ENCODE results near the gene TTC21A.
"Not testable (repeated sequence)": the region's sequence is repeated elsewhere in the genome, so short reads cannot be mapped to it uniquely, and the experiment has no call there.

Gene TTC21A

DNA sequence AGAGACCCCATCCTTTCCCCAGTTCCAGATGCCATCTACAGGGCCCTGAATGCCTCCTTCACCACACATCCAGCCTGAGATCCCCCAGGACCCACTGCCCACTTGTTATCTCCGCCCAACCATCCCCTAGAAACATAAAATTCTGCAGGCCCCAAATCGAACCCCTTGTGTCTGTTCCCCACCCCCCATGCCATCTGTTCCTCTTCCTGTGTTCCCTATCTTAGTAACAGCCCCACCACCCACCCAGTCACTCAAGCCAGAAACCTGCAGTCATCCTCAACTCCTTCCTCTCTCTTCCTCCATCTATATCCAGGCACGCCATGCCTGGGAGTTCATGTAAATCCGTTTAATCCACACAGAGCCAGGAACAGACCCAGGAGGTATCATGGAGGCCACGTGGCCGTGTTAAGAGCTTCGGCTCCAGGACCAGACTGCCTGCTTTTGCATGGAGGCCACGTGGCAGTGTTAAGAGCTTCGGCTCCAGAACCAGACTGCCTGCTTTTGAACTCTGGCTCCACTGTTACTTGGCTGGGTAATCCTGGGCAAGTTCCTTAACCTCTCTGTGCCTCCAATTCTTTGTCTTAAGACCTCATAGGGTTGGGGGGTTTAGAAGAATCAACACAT lies 41.1 kb downstream of the TTC21A start:
- no peak for DNase-seq (ENCODE audit: insufficient read length, low spot score)
- FAIRE-seq = no peak

DNA sequence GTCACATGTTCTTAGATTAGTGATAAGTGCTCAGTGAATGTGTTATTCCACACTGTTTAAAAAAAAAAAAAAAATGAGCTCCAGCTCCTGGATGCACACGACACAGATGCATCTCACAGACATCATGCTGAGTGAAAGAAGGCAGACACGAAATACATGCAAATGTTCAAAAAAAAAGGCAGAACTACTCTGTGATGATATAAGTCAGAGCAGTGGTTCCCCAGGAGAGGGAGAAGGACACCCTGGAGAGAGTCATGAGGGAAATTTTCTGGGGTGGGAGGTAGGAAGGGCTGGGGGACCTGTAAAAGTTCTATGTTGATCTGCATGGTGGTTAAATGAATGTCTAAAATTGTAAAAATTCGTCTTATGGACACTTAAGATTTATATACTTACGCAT lies 41.6 kb downstream of the TTC21A start:
- DNase-seq (ENCODE audit: insufficient read length, low spot score) (no peak), FAIRE-seq (no peak)

DNA sequence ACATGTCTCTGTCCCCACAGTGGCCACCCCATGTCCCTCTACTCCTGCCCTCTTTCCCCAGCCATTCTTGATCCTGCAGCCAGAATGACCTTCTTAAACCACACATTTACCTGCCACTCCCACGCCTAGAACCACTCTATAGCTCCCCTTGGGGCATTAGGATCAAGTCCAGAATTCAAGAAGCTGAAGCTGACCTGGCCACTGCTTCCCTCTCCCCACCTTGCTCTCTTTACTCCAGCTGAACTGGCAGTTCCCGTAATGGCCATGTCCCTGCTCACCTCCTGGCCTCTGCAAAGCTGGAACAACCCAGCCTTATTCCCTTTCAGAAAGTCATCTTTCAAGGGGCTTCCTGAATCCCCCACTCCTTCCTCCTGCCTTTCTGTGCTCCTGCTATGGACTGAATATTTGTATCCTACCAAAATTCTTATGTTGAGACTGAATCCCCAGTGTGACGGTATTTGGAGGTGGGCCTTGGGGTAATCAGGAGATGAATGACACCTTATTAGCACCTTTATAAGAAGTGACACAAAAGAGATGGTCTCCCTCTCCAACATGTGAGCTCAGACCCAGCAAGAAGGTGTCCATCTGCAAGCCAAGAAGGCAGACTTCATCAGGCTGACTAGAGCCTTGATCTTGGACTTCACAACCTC lies 42.1 kb downstream of the TTC21A start:
- DNase-seq (ENCODE audit: insufficient read length, low spot score) (no peak), FAIRE-seq (no peak)

DNA sequence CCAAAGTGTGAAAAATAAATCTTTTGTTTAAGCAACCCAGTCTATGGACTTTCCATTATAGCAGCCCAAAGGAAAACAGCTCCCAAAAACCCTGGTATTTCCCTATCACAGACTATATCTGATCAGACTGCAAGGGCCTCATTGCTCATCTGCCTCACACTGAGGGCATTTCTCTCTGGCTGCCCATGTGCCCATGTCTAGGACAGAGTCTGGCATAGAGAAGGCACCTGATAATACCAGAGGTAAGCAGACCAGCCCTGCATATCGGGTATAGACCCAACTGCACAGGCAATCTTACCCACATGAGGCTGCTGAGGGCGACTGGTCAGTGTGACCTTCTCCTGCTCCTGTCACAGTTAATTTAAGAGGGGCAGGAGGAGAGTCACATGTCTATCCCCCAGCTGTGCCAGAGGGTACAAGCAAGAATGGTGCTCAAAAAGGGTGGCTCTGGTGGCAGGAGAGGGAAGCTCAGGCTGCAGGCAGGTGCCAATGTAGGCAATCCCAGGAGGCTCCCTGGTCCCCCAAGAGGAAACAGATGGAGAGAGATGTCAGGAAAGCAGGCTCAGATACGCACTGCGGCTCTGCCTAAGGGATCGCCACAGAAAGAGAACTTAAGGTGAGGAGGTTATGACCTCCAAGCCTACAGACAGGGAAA lies 42.8 kb downstream of the TTC21A start:
- DNase-seq (ENCODE audit: insufficient read length, low spot score) = no peak

DNA sequence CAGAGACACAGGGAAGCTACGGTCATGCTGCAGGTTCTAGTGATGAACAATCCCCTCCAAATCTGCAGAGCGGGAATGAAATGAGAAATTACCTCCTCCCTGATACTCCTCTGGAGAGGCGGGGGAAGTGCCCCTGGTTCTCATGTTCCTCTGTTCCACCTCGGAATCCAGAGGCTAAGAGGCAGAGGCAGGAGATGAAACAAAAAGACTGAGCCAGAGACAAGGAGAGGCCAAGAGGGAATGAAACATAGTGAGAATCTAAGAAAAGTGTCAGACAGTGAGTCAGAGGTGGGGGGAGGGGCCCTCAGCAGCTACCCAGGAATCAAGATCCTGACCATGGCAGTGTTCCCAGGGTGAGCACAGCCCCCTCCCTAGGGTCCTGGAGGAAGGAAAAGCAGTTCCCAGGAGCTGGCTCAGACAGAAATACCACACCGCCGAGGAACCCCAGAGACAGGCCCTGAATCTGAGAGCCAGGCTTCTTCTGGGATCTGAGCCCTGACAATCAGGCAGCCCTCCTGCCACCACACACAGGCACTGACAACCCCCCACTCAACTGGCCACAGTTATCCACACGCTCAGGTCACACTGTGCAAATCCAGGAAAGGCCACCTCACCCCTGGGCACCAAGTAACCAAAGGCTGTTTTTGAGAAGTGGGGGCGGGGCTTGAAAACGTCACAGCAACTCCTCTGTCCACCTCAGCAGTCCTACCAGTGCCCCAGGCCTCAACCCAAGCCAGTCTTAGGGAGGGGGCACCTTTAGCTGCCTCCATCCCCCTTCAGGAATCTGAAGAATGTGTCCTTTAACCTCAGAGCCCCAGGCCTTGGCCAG lies 43.5 kb downstream of the TTC21A start:
- peak; percentile 73 for DNase-seq (ENCODE audit: insufficient read length, low spot score)

More for the DNA sequence above, 42.8 kb downstream of the TTC21A start:
- no peak for FAIRE-seq

GRCh38 chr3:39153977-39154279 lies 46.4 kb downstream of the TTC21A start:
- FAIRE-seq (no peak), DNase-seq (ENCODE audit: insufficient read length, low spot score) (no peak)

More for the DNA sequence above, 43.5 kb downstream of the TTC21A start:
- FAIRE-seq = no peak

DNA sequence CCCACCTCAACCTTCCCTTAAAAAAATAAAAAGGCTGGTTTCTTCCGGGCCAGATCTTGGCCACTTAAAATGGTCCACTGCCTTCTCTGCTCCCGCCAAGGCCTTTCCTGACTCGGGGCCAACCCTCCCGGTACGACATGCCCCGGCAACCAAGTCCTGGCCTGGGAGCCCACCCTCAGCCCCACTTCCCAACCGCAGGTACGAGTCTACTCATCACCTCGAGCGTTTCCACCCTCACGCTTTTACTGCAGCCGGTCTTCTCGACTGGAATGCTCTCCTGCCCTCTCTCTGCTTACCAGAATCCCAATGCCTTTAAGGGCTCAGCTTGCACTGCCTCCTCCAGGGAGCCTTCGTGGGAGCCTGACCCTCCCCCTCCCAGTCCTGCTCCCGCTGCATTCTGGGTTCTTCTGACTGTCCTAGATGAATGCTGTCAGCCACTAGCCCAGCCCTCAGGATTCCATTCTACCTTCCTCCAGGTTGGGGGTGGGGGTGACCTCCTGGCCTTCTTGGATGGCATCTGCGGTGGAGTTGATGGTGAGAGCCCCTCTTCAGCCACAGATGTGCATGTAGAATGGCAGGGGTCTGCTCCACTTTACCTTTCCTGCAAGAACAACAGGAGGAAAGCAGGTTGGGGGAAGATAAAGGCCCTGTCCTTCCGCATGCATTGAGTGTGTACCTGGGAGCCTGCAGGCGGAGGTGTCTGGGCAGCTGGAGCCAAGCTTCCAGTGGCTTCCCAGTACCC lies 47.0 kb downstream of the TTC21A start:
- FAIRE-seq (no peak), DNase-seq (ENCODE audit: insufficient read length, low spot score) (no peak)

- FAIRE-seq (no peak), DNase-seq (ENCODE audit: insufficient read length, low spot score) (no peak)
These were observed 48.9 kb downstream of the TTC21A start for GRCh38 chr3:39156421-39156820.

- FAIRE-seq = no peak
- no peak for DNase-seq (ENCODE audit: insufficient read length, low spot score)
These were observed 49.9 kb downstream of the TTC21A start for GRCh38 chr3:39157359-39157758.

GRCh38 chr3:39158148-39158715 lies 50.8 kb downstream of the TTC21A start:
- DNase-seq (ENCODE audit: insufficient read length, low spot score) = no peak
- no peak for FAIRE-seq

DNA sequence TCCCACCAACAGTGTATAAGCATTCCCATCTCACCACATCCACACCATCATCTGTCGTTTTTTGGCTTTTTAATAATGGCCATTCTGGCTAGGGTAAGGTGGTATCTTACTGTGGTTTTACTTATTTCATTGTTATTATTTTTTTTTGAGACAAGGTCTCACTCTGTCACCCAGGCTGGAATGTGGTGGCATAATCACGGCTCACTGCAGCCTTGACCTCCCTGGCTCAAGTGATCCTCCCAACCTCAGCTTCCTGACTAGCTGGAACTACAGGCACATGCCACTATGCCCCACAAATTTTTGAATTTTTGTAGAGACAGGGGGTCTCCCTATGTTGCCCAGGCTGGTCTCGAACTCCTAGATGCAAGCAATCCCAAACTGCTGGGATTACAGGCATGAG lies 56.9 kb downstream of the TTC21A start:
- no peak for DNase-seq (ENCODE audit: insufficient read length, low spot score)
- no peak for FAIRE-seq

DNA sequence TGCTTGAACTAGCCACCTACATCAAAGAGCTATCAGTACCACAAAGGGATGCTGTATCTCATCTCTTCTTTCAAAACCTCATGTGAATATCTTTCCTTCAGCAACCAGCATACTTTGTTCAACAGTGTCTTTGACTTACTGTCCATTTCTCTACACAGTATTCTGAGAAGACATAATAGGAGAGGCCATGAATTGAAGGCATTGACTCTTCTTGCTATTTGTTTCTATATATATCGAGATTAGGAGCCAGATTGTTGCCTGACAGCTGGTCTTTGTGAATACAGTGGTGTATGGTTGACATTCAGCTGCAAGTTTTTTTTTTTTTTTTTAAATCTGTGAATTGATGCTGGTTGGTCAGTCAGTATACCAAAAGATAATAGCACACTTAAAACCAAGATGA lies 58.0 kb downstream of the TTC21A start:
- FAIRE-seq (no peak), DNase-seq (ENCODE audit: insufficient read length, low spot score) (no peak)

DNA sequence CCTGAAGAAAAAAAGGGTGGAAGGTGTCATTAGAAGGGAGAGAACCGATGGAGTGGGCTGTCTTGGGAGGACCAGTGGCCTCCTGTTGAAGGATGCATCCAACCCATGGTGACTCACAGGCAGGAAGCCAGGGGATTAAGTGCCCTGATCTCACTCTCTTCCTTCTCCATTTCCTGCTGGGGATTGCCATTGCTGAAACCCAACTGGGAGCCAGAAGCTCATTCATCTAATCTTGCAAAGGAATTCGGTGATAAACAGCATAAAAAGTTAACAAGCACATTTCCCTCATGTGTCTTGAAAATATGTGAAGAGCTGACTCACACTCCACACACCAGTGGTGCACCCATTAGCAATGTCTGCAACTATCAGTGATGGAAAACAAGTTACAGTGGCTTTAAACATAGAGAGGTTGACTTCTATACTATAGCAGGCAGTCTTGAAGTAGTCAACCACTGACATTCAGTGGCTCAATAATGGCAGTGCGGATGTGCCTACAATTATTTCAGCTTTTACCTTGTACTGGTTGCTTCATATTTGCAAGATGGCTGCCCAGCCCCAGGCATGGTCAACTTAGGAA lies 58.7 kb downstream of the TTC21A start:
- DNase-seq (ENCODE audit: insufficient read length, low spot score) = peak; percentile 70
- FAIRE-seq = peak; percentile 51

GRCh38 chr3:39166932-39167532 lies 59.6 kb downstream of the TTC21A start:
- DNase-seq (ENCODE audit: insufficient read length, low spot score) = no peak
- FAIRE-seq = no peak

GRCh38 chr3:39168156-39168780 lies 60.8 kb downstream of the TTC21A start:
- FAIRE-seq (no peak), DNase-seq (ENCODE audit: insufficient read length, low spot score) (no peak)

GRCh38 chr3:39169712-39170111 lies 62.2 kb downstream of the TTC21A start:
- no peak for FAIRE-seq

GRCh38 chr3:39170461-39170860 lies 63.0 kb downstream of the TTC21A start:
- DNase-seq (ENCODE audit: insufficient read length, low spot score) (no peak), FAIRE-seq (no peak)

More at GRCh38 chr3:39169712-39170111, 62.2 kb downstream of the TTC21A start:
- DNase-seq (ENCODE audit: insufficient read length, low spot score) = no peak

DNA sequence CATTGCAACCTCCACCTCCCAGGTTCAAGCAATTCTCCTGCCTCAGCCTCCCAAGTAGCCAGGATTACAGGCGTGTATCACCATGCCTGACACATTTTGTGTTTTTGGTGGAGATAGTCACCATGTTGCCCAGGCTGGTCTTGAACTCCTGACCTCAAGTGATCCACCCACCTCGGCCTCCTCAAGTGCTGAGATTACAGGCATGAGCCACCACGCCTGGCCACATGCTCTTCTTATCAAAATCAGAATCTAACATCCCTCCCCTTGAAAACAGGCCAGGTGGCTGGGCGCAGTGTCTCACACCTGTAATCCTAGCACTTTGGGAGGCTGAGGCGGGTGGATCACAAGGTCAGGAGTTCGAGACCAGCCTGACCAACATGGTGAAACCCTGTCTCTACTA lies 63.4 kb downstream of the TTC21A start:
- not testable (repeated sequence) for FAIRE-seq; DNase-seq (ENCODE audit: insufficient read length, low spot score)

GRCh38 chr3:39171860-39172259 lies 64.4 kb downstream of the TTC21A start:
- DNase-seq (ENCODE audit: insufficient read length, low spot score) (no peak), FAIRE-seq (no peak)
